HepG2 (cell line): ENCODE data around the gene PPP1R13L. TPM values are rescaled to one million over a fixed set of nuclear protein-coding genes. Genes with fewer than 3 reads are reported as not detected.

Source experiments
- ATAC-seq: fragments of 200-7000 bp; cut with Tn5 transposase; 3 replicates; pipeline ENCODE4 v1.9.1; 2020; ENCODE audit warnings: mild to moderate bottlenecking, moderate library complexity
- BruUV-seq: library from RNA; stranded (reverse); fragments of 400-500 nt; replicated peaks from 2 replicates; lab custom pipeline; 2021; lab: Mats Ljungman, UMichigan
- CTCF ChIA-PET: fragments of 300-600 bp; formaldehyde crosslinking; extraction: SDS; loops from one replicate; lab custom pipeline; 2021; ENCODE audit warnings: low total read pairs, inconsistent platforms, low intra/inter-chr PET ratio; lab: Yijun Ruan, JAX
- POLR2A ChIA-PET: fragments of 350-600 bp; sonication (Branson Sonifier 250); formaldehyde crosslinking; loops from one replicate; lab custom pipeline; 2020; ENCODE audit warnings: antibody characterized with exemption, inconsistent platforms; lab: Yijun Ruan, JAX
- DNase-seq: peaks from one replicate; pipeline ENCODE4 v3.0.0-alpha.2; 2015; ENCODE audit warnings: low spot score
- FAIRE-seq: peaks from 3 replicates; lab custom pipeline; 2011; peaks lifted over from hg19 to GRCh38; lab: Jason Lieb, UNC
- H2AFZ ChIP-seq: one replicate; pipeline ENCODE4 v1.6.1; 2011; ENCODE audit warnings: low read length, inconsistent platforms
- H3K27ac ChIP-seq: fragments of 300-600 bp; 3 replicates; pipeline ENCODE4 v1.8.0; 2011; ENCODE audit warnings: mixed run types, mild to moderate bottlenecking, mixed read lengths, low read length, inconsistent platforms; ENCODE audit not compliant: insufficient read depth; ENCODE audit errors: extremely low read length
- H3K27me3 ChIP-seq, 2 experiments: fragments of 200-600 bp in 1 of 2; 2 replicates in 1 of 2; 3 replicates in 1 of 2; pipeline versions ENCODE4 v1.6.0 to v1.8.0; 2011; ENCODE audit warnings: low read length in 2 of 2, mild to moderate bottlenecking in 2 of 2, moderate library complexity in 2 of 2, inconsistent platforms in 1 of 2; ENCODE audit not compliant: insufficient read depth in 2 of 2, control insufficient read depth in 1 of 2
- H3K36me3 ChIP-seq, 2 experiments: fragments of 200-600 bp in 1 of 2; replicated peaks in 1 of 2; 2 replicates in 1 of 2; 3 replicates in 1 of 2; pipeline versions ENCODE4 v1.5.1 to v1.8.0; 2011; ENCODE audit warnings: low read length in 2 of 2, inconsistent platforms in 1 of 2; ENCODE audit not compliant: insufficient read depth in 2 of 2, control insufficient read depth in 1 of 2
- H3K4me1 ChIP-seq: 2 replicates; pipeline ENCODE4 v1.5.1; 2012; ENCODE audit warnings: low read length, inconsistent platforms; ENCODE audit not compliant: insufficient read depth
- H3K4me2 ChIP-seq: 2 replicates; pipeline ENCODE4 v1.6.0; 2011; ENCODE audit warnings: low read depth, low read length, inconsistent platforms
- H3K4me3 ChIP-seq, 3 experiments: fragments of 200-600 bp in 1 of 3; sonication (generic), shearing (Covaris generic) in 1 of 3; replicated peaks in 1 of 3; 2 replicates each; pipeline ENCODE4 v1.5.1; 2011 to 2016; ENCODE audit warnings: low read length in 3 of 3, inconsistent platforms in 2 of 3, low read depth in 2 of 3, mild to moderate bottlenecking in 2 of 3, control low read depth in 1 of 3, mixed read lengths in 1 of 3; ENCODE audit not compliant: insufficient read depth in 1 of 3
- H3K79me2 ChIP-seq: one replicate; pipeline ENCODE4 v1.6.1; 2011; ENCODE audit warnings: low read length, inconsistent platforms; ENCODE audit not compliant: insufficient read depth
- H3K9ac ChIP-seq: 2 replicates; pipeline ENCODE4 v1.6.0; 2011; ENCODE audit warnings: mild to moderate bottlenecking, low read depth, low read length, inconsistent platforms; ENCODE audit not compliant: insufficient read depth
- H3K9me3 ChIP-seq: 2 replicates; pipeline ENCODE4 v1.5.1; 2012; ENCODE audit warnings: mild to moderate bottlenecking, low read length
- H4K20me1 ChIP-seq: 2 replicates; pipeline ENCODE4 v1.6.0; 2011; ENCODE audit warnings: inconsistent platforms, mild to moderate bottlenecking, low read length, moderate library complexity; ENCODE audit not compliant: insufficient read depth
- NONO ChIP-seq, 2 experiments: fragments of 450-650 bp in 1 of 2; sonication (generic) in 1 of 2; formaldehyde crosslinking in 1 of 2; IDR thresholded peaks in 1 of 2; conservative IDR thresholded peaks in 1 of 2; 2 replicates each; pipeline versions ENCODE4 v1.6.1 to v1.8.0; 2017 to 2022; ENCODE audit warnings: mild to moderate bottlenecking in 1 of 2, missing genetic modification reagents in 1 of 2, moderate library complexity in 1 of 2
- PAF1 ChIP-seq: IDR thresholded peaks from 2 replicates; pipeline ENCODE4 v1.6.1; 2016; ENCODE audit warnings: missing genetic modification reagents, missing compliant biosample characterization
- PAX8 ChIP-seq: sonication (generic); formaldehyde crosslinking; IDR thresholded peaks from 2 replicates; pipeline ENCODE4 v1.8.0; 2022; ENCODE audit warnings: mild to moderate bottlenecking, missing genetic modification reagents, borderline replicate concordance
- RFX1 ChIP-seq: fragments of 450-650 bp; IDR thresholded peaks from 2 replicates; pipeline ENCODE4 v1.6.1; 2017
- STAG1 ChIP-seq: sonication (generic); formaldehyde crosslinking; IDR thresholded peaks from 2 replicates; pipeline ENCODE4 v1.4.0; 2020; ENCODE audit warnings: missing genetic modification reagents
- ZNF142 ChIP-seq: sonication (generic); formaldehyde crosslinking; IDR thresholded peaks from 2 replicates; pipeline ENCODE4 v1.4.0; 2020; ENCODE audit warnings: missing genetic modification reagents
- ZNF225 ChIP-seq: sonication (generic); formaldehyde crosslinking; IDR thresholded peaks from 2 replicates; pipeline ENCODE4 v1.4.0; 2020; ENCODE audit warnings: mild to moderate bottlenecking, missing genetic modification reagents
- ZNF629 ChIP-seq: sonication (generic); formaldehyde crosslinking; conservative IDR thresholded peaks from 2 replicates; pipeline ENCODE4 v1.5.0; 2020; ENCODE audit warnings: missing genetic modification reagents
- WGBS: methylation state at CpG from one replicate; pipeline ENCODE4 v1.1.6; 2017; ENCODE audit warnings: low lambda C conversion rate; 5-methylcytosine and 5-hydroxymethylcytosine counted together
- in situ Hi-C: cut with HindIII; loops from 2 replicates; pipeline ENCODE4 v1.10.0; 2017; ENCODE audit warnings: low pct_unique_long_range_greater_than_20kb; ENCODE audit not compliant: extremely low pct_ligation_motif_present
- intact Hi-C: fragments of 100-400 bp; cut with micrococcal nuclease; formaldehyde crosslinking; loops from one replicate; pipeline ENCODE4 v1.10.0; 2022; ENCODE audit not compliant: unreplicated experiment
- polyA plus RNA-seq, 8 experiments: library from polyadenylated mRNA; depleted of rRNA in 3 of 8; stranded (reverse) in 7 of 8; unstranded in 1 of 8; fragments of >200 nt; fragmentation: Illumina TruSeq in 4 of 8; extraction: Trizol in 4 of 8; gene quantifications; 2 replicates each; pipeline versions ENCODE4 v1.2.1 to v1.2.3, GENCODE V29; 2011 to 2016; ENCODE audit warnings: low read depth in 4 of 8, missing spikeins in 1 of 8, mixed read lengths in 1 of 8; ENCODE audit not compliant: insufficient read depth in 1 of 8
- total RNA-seq, 5 experiments: library from RNA; depleted of rRNA; stranded (reverse); fragments of >200 nt; fragmentation: Illumina TruSeq; extraction: Trizol; gene quantifications; 2 replicates each; pipeline ENCODE4 v1.2.3, GENCODE V29; 2016; ENCODE audit warnings: low read depth in 1 of 5
- TF ChIP-seq, protein P1 (sequence below): sonication (generic); formaldehyde crosslinking; IDR thresholded peaks from 2 replicates; pipeline ENCODE4 v1.8.0; 2022; ENCODE audit warnings: missing genetic modification reagents, mild to moderate bottlenecking, inconsistent platforms, borderline replicate concordance

The PPP1R13L gene
- total and polyA plus RNA-seq, 2 of the 13 experiments (the other 11 are each of a cell fraction or from before 2014, with no cell fraction given), result 1.3 to 6.6 TPM

DNA sequence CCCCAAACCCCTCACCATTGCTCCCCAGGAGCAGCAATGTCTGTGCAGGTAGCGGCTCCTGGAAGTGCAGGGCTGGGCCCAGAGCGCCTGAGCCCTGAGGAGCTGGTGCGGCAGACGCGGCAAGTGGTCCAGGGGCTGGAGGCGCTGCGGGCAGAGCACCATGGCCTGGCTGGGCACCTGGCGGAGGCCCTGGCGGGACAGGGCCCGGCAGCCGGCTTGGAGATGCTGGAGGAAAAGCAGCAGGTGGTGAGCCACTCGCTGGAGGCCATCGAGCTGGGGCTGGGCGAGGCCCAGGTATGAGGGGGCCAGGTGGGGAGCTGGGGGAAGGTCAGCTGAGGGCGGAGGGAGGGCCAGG, 59.4 kb downstream of the PPP1R13L start:
- intact Hi-C loops (no loop called here), in situ Hi-C loops (loop anchor here (10.0 kb wide), 1 partner anchor 141 kb away; no protein-coding TSS in a partner anchor)
- Histone ChIP-seq H3K36me3 (0 out of 5 replicates have a peak, but pooled peaks cover 0 to 2% of the 10 kb centered on the region in 2 experiments), H3K4me1 (peaks cover 14% of the 10 kb centered on the region), H3K9ac (no peak overlapping the region), H2AFZ (no peak overlapping the region), H4K20me1 (no peaks in the 10 kb centered on the region), H3K4me2 (no peak overlapping the region), H3K4me3 (no peak overlapping the region), H3K27me3 (peaks cover 11 to 54% of the 10 kb centered on the region in 2 experiments), H3K27ac (no peak overlapping the region), H3K9me3 (no peaks in the 10 kb centered on the region), H3K79me2 (no peaks in the 10 kb centered on the region)
- ChIA-PET POLR2A (interaction anchor here (0.5 kb wide), 1 partner anchor 152 kb away, joined by 3 read pairs; no protein-coding TSS in a partner anchor), CTCF (no interaction called here)
- no TSS peak for BruUV-seq
- FAIRE-seq (no peak), DNase-seq (no peak), ATAC-seq (no peak)
- WGBS, result 63% methylated on average over 7 of the region's 15 CpGs
- no peak for TF ChIP-seq PAF1 (CRISPR knock-in tag)
- TF ChIP-seq RFX1, result no peak
- no peak for TF ChIP-seq NONO (IDR thresholded peaks at IDR 0.05)
- no peak for TF ChIP-seq NONO (CRISPR knock-in tag; conservative IDR thresholded peaks at IDR 0.05)
- TF ChIP-seq, protein P1, sequence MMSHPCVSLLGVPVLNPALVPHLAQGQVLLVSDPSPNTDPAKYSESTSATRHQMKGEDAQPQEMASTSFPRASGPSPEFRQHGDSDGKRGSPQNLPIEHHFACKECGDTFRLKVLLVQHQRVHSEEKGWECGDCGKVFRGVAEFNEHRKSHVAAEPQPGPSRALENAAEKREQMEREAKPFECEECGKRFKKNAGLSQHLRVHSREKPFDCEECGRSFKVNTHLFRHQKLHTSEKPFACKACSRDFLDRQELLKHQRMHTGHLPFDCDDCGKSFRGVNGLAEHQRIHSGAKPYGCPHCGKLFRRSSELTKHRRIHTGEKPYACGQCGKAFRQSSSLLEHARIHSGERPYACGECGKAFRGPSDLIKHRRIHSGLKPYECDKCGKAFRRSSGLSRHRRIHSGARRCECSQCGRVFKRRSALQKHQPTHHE (CRISPR knock-in tag), result no peak

DNA sequence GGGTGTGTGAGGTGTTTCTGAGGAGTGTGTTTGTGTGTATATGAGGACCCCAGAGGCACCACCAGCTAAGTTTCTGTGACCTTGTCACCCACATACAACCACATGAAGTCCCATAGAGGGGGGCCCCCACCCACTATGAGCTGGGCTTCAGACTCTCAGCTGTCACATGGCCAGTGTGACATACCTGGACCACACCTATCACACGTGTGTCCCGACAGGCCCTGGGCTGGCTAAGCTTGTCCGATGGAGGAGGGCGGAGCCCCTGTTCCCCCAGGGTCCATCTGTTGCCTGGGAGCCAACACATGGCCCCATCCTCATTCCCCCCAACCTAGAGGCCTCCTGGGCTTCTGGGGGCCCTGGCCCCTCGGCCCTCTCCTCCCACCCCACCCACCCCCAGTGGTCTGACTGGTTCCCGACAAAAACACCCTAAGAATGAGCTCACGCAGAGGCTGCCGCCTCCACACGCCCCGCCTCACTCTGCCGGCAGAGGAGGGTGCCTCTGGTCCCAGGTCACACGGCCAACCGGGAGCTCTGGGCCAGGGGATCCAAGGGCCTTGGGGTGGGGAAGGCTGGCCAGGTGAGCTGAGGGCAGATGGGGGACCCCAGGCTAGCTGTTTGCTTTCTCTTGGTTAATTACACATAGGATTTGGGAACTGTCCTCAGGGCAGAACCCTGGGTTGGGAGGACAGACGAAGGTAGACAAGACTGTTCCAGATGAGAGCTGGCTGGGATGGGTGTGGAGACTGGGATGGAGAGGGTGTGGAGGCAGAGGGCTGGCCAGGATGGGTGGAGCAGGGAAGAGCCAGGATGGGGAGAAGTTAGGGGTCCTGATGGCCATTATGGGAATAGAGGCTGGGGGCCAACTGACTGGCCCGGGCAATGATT, 60.0 kb downstream of the PPP1R13L start:
- Histone ChIP-seq H3K4me3 (no peak overlapping the region), H3K4me2 (no peak overlapping the region), H3K4me1 (peaks cover 14% of the 10 kb centered on the region), H3K9me3 (no peaks in the 10 kb centered on the region), H2AFZ (no peak overlapping the region), H3K27ac (no peak overlapping the region), H3K9ac (no peak overlapping the region), H4K20me1 (no peaks in the 10 kb centered on the region), H3K36me3 (0 out of 5 replicates have a peak, but pooled peaks cover 0 to 2% of the 10 kb centered on the region in 2 experiments), H3K27me3 (peaks cover 11 to 58% of the 10 kb centered on the region in 2 experiments), H3K79me2 (no peaks in the 10 kb centered on the region)
- CTCF ChIA-PET, result no interaction called here
- 9% methylated on average over 6 of the region's 15 CpGs for WGBS
- no TSS peak for BruUV-seq
- intact Hi-C loops (no loop called here), in situ Hi-C loops (loop anchor here (5.0 to 10.0 kb wide), 2 partner anchors 93 to 140 kb away; partner anchors contain the start of gene MARK4)
- FAIRE-seq, result no peak
- peak; percentile 12; the same call in 1 of the 3 replicates for ATAC-seq
- POLR2A ChIA-PET, result interaction anchor here (0.5 kb wide), 1 partner anchor 152 kb away, joined by 3 read pairs; no protein-coding TSS in a partner anchor
- DNase-seq, result no peak
- TF ChIP-seq ZNF629 (CRISPR knock-in tag), result no peak
- no peak for TF ChIP-seq STAG1
- TF ChIP-seq ZNF142, result no peak
- TF ChIP-seq PAX8 (CRISPR knock-in tag), result no peak
- TF ChIP-seq ZNF225, result no peak
